Mammary epithelial cell (primary cell): Measurements from ENCODE around the gene SCN3B.

Source experiments
- CTCF ChIP-seq, 2 donors: IDR thresholded peaks in 1 of 2; conservative IDR thresholded peaks in 1 of 2; 2 replicates each; pipeline ENCODE4 v1.5.1; 2011 to 2012; ENCODE audit warnings: inconsistent platforms in 2 of 2, low read length in 2 of 2, mild to moderate bottlenecking in 2 of 2, control low read depth in 1 of 2, low read depth in 1 of 2; ENCODE audit not compliant: insufficient read depth in 1 of 2; ENCODE audit errors: extremely low read depth in 1 of 2
- EZH2 ChIP-seq: IDR thresholded peaks from 2 replicates; pipeline ENCODE4 v1.6.1; 2012; ENCODE audit warnings: low read length, inconsistent platforms, borderline replicate concordance

GRCh38 chr11:123624974-123625373 is 29.4 kb downstream of the SCN3B start:
- TF ChIP-seq CTCF (conservative IDR thresholded peaks at IDR 0.05 in 1 of 2, IDR thresholded peaks at IDR 0.05 in 1 of 2; ENCODE audit: extremely low read depth in 1 of 2, insufficient read depth in 1 of 2, low read depth in 1 of 2, low read length in 2 of 2) (no peak), EZH2 (no peak)
